Stimulated activated naive CD4-positive, alpha-beta T cell treated with Interleukin-2 at 50 U/mL for 16 hours (primary cell): ENCODE measurements around the gene DUSP15.
"Not testable (repeated sequence)": the region's sequence is repeated elsewhere in the genome, so short reads cannot be mapped to it uniquely, and the experiment has no call there.

Source experiments
- DNase-seq: peaks from one replicate; lab custom pipeline; 2025; lab: John Stamatoyannopoulos, UW

DUSP15 gene

DNA sequence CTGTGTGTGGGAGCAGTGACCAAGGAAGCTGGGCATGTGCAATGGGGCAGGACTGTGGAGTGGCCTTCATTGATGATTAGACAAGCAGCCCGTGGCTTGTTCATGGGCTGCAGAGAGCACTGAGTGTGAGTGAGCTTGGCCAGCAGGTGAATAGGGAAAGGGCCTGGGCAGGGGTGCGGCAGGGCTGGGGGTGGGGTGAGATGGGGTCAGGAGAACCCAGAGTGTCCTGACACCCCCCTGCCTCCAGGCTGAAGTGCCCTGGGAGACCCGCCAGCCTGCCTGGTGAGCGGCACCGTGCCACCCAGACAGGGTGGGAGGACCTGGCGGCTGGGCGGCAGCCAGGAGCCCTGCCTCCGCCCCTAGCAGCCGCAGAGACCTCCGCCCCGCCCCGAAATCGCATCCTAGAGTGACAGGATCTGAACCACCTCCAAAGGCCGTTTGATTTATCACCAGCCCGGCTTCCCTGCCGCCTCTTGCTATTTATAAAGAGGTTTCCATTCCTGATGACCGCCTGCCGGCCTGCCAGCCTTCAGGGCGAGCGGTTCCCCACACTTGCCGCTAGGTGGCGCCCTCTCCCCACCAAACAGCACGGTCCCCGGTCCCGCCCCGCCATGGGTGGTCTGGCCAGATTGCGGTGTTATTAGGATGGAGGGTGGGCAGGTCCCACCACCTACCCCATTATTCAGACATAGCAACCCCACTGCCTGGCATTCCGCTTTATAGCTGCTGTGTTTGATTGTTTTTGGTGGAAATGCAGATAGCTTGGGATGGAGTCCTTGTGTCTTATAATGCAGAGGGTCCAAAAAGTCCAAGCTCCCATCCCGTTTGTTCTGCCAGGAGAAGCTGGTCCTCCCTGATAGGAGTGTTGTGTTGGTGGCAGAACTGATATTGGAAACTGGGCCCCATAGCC, 47.7 kb downstream of the DUSP15 start:
- DNase-seq, result peak; percentile 56

DNA sequence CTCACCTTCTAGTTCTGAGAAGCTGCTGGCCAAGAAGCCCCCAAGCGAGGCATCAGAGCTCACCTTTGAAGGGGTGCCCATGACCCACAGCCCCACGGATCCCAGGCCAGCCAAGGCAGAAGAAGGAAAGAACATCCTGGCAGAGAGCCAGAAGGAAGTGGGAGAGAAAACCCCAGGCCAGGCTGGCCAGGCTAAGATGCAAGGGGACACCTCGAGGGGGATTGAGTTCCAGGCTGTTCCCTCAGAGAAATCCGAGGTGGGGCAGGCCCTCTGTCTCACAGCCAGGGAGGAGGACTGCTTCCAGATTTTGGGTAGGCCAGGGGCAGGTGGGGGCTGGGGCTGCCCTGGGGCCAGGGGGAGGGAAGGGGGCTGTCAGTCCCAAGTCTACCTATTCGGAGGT, 48.9 kb downstream of the DUSP15 start:
- no peak for DNase-seq

DNA sequence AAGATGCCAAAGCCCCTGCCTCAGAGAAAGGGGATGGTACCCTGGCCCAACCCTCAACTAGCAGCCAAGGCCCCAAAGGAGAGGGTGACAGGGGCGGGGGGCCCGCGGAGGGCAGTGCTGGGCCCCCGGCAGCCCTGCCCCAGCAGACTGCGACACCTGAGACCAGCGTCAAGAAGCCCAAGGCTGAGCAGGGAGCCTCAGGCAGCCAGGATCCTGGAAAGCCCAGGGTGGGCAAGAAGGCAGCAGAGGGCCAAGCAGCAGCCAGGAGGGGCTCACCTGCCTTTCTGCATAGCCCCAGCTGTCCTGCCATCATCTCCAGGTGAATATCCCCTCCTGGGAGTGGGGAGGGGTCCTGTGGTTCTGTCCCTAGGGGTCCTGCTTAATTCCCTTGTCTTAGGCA, 50.1 kb downstream of the DUSP15 start:
- DNase-seq, result no peak

DNA sequence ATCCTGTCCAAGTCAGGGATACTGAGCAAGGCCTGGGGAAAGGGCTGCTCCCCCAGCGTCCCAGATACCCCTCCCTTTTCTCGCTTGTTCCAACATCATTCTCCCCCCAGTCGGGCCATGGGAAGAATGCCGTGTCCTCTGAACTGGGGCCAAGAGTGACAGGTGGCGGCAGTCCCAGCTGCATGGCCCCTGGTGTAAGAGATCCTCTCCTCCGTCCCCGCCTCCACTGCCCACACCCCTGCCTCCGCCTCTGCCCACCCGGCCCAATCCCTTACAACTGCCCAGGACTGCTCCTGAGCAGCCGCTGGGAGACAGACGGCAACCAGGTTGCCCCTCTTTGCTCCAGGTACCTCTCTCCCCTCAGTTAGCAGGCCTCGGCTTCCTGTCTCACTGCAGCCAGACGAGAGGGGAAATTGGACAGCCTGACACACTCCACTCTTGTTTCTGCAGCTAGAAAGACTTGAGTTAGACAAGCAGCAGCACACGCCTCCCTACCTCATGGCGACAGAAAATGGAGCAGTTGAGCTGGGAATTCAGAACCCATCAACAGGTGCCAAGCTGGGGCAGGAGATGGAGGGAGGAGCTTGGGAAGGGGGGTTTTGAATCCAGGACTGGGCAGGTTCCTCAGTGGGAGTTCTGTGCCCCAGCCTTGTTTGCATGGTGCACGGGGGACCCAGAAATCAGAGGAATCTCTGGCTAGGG, 51.1 kb downstream of the DUSP15 start, which contains the start of gene MYLK2:
MYLK2 (plus strand) TSS at position 274 of the 702 bp plus-strand sequence; CDS start at position 499, 225 bp downstream.
- DNase-seq, result no peak

DNA sequence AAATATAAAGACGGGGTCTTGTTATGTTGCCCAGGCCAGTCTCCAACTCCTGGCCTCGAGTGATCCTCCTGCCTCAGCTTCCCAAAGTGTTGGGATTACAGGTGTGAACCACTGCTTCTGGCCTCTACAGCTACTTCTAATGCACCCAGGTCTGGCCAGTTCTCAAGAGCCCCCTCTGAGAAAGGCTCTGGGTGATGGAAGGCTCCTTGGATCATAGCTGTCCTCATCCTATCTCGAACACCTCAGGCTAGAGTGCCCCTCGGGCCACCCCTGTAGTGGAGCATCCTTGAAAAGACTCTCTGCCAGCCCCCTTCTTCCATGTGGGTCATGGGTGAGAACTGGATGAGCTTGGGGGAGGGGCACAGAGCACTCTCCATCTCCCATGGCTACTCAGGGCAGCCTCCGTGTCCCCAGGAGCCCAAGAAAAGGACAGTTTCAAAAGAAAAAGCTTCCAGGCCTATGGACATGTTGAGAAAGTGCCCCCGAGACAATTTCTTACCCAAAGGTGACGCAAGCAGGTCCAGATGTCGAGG, 51.9 kb downstream of the DUSP15 start:
- DNase-seq, result no peak

DNA sequence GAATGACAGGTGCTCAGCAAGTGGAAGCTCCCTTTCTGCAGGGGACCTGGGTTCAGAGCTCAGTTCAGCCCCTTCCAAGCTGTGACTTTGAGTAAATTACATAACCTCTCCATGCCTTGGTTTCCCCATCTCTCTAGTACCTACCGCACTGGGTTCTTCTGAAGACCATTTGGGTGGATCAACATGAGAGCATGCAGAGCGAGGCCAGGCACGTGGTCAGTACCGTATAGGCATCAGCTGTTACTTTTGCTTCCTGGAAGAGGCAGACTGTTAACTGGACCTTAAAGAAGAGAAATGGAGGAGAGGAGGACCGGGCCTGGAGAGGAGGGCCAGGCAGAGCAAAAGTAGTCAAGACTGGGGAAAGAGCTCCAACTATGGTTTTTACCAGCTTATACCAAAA, 52.9 kb downstream of the DUSP15 start:
- no peak for DNase-seq

DNA sequence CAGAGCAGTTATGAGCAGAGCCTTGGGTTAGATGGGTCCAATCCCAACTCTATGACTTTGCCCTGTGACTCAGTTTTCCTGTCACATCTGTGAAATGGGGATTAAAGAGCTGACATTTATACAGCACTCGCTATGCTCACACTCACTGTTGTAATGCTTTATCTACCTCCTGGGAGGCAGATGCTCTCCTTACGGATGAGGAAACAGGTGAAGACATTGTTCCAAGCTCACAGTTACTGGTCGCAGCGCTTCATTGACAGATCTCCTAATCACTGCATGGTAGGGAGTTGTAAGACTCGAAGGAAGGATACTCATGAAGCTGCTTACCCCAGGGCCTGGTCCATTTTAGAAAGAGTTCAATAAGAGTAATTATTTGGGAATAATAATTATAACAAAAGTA, 54.1 kb downstream of the DUSP15 start:
- DNase-seq, result no peak

DNA sequence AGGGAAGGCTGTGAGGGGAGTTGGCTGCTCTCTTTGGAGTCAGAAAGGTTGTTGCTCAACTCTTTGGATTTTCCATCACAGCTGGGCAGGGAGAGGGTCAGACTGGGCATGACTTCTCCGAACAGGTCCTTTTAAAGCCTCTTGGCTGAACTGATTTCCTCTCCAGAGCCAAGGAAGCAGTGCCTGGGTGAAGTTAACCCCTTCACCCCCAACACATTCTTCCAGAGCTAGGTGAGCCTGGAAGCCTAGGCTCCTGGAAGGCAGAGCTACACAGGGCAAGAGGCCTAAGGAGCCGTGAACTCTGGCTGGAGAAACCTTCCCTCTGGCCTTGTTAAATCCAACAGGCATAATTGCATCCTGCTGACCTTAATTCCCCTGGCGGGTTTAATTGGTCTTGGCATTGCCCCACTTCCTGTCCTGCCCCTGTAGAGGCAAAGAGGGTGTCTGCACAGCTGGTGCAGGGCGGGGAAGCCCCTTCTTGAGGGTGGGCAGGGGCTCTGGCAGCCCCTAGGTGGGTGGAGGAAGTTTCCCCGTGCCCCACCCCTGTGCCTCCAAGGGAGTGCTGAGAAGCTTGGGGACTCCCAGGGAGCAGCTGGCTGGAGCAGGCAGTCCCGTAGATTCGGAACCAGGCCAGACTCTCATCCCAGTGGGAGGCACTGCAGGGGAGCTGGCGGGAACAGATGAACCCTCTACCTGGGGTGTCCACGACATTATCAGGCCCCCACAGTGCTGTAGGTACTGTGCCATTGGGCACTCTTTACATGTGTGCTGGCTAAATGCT, 54.7 kb downstream of the DUSP15 start:
- no peak for DNase-seq

DNA sequence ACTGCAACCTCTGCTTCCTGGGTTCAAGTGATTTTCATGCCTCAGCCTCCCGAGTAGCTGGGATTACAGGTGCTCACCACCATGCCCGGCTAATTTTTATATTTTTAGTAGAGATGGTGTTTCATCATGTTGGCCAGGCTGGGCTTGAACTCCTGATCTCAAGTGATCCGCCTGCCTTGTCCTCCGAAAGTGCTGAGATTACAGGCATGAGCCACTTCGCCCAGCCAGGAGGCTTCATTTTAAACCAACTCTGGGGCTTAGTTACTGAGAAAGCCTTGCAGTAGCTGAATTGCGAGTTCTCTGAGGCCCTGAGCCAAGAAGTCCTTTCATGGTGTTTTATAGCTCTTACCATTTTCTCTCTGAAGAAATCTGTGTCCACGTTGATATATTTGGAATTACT, 56.2 kb downstream of the DUSP15 start:
- DNase-seq, result not testable (repeated sequence)

DNA sequence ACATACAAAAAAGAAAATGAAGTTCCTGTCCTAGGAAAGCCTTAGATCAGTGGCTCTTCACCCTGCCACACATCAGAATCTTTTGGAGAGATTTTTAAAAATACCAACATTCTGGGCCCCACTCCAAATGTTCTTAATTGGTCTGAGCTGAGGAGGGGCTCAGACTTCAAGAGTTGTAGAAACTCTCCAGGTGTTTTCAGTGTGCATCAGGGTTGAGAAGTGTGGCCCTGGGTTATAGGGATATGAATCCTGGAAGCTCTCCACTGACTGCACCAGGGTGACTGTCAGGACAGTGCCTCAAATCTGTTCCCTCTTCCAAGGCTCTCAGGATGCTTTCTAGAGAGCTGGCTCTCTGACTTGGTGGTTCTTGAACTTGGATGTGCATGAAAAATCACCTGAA, 56.7 kb downstream of the DUSP15 start:
- DNase-seq, result no peak

DNA sequence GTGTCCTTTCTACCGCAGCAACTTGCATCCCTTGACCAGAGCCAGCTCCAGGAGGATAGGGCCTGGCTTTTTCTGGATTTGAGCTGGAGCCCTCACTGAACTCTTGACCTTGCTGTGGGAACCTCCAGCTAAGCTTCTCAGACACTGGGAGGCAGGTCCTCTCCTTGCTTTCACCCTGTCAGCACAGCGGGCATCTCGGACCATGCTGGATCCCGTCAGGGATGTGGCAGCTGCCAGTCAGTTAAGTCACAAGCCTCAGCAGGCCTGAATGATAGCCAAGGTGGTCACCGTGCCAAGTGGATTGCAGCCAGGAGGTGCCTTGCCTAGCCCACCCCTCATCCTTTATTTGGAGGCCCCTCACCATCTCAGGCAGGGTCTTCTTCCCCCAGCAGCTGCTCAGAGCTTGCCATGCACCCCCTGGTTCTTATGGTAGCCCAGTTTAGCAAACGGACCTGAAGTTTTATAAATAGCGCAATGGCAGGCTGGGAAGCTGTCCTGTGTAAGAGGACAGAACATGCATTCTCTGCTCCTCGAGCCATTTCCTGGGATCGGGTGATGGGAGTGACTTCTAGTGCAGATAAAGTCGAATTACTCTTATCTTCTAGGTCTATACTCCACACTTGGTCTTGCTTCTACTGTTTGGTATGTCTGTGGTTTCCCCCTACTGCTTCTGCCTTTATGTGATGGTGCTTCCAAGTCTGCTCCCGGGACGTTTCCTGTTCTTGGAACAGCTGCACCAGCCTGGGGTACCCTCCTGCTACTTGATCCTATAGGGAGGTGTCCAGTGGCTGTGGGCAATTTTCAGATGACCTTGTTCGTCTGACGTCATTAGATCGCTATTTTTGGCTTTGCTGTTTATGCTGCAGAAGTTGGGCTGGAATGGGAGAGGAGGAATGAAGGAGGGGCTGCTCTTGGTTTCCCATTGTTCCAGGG, 58.3 kb downstream of the DUSP15 start:
- no peak for DNase-seq

DNA sequence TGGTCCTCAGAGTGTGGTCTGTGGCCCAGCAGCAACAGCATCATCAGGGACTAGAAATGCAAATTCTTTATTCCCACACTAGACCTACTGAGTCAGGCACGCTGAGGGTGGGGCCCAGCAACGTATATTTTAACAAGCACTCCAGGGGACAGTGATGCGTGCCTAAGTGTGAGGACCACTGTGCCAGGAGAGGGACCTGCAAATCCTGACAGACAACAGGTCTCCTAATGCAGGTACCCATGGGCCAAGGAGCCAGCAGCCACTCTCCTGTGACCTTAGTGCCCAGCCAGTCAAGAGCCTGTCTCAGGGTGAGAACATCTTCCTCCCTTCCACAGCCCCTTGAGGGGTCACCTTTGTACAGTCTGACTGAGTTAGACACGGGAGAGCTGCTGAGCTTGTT, 59.1 kb downstream of the DUSP15 start:
- no peak for DNase-seq
